ENCODE measurements around the gene SERPINI1. TPM values are rescaled to one million over a fixed set of nuclear protein-coding genes. Genes with fewer than 3 reads are reported as not detected.

The SERPINI1 gene
- total RNA-seq, 2 experiments from 2014 or later = 2.9 to 3.1 TPM

DNA sequence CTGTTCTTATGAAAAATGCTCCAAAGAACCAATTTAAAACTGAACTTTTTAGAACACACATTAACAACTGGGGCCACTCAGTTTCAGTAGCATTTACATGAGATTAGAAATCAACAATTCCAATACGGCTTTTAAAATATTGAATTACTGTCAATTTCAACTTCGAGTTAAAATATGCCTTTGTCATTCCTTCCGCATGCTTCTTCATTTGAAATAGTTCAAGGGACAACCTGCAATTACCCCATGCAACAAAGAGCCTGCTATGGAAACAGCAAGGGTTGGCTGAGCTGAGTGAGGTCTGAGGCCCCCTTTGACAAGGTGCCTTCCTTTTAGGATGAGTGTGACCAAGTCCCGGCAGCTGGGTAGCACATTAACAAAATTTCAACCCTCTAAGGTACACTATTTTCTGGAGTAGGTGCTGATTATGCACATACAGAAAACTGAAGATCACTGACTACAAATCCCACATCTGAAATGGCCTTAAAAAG lies 12.5 kb upstream of the SERPINI1 start:
- Mint-ChIP-seq H3K27me3 (no peaks in the 10 kb centered on the region), H3K36me3 (ENCODE audit: low read depth) (peaks cover 46% of the 10 kb centered on the region)

DNA sequence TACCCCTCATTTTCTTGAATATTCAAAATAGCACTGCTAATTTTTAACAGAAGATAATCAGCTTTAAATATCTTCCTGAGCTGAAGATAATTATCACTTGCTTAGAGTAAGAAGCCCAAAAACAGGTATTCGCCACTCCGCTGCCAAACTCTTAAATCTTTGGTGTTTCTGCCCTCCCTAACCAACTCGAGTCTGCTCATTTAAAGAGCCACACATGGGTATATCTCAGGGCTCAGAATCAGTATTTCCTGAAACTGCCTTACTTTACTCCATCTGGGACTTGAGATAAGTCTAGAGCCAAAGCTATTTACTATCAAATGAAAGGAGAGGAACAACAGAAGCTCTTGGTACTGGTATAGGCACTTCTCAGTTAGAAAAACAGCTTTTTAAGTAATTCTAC lies 11.6 kb upstream of the SERPINI1 start:
- ChIA-PET CTCF (interaction anchor here (1.2 kb wide), 1 partner anchor 39 kb away, joined by 5 read pairs; no protein-coding TSS in a partner anchor), POLR2A (no interaction called here)
- no peak overlapping the region for H3K27ac Mint-ChIP-seq
- H3K27me3 Mint-ChIP-seq = no peaks in the 10 kb centered on the region
- peaks cover 3% of the 10 kb centered on the region for H3K9me3 Mint-ChIP-seq
- no peak for DNase-seq
- no peak overlapping the region for H3K4me3 Mint-ChIP-seq
- H3K4me1 Mint-ChIP-seq = peaks cover 26% of the 10 kb centered on the region
- peaks cover 38% of the 10 kb centered on the region for H3K36me3 Mint-ChIP-seq (ENCODE audit: low read depth)

More for the DNA sequence above, 12.5 kb upstream of the SERPINI1 start:
- peaks cover 20% of the 10 kb centered on the region for H3K4me1 Mint-ChIP-seq
- ChIA-PET CTCF (interaction anchor here (1.2 kb wide), 1 partner anchor 38 kb away, joined by 5 read pairs; no protein-coding TSS in a partner anchor), POLR2A (no interaction called here)
- no peak overlapping the region for H3K27ac Mint-ChIP-seq
- H3K9me3 Mint-ChIP-seq = peaks cover 3% of the 10 kb centered on the region
- no peak for DNase-seq
- no peak overlapping the region for H3K4me3 Mint-ChIP-seq

DNA sequence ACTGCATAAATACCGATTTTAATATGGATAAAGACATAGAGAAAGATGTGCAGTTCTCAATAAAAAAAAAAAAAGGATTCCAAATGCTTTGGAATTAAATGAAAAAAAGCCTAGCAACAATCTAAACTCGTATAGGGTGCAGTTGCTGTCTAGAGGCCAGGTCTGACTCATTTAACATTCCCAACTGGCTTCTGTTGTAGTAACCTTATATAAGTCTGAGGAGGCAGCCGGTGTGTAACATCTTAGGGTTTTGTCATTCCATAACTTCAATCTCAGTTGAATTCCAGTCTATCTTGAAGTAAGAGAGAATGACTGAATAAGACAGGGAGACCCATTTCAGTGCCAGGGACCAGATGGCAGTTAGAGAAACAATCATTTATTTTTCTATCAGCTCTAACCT lies 7.3 kb upstream of the SERPINI1 start:
- CTCF ChIA-PET = no interaction called here
- POLR2A ChIA-PET = no interaction called here
- peaks cover 25% of the 10 kb centered on the region for H3K36me3 Mint-ChIP-seq (ENCODE audit: low read depth)
- H3K4me3 Mint-ChIP-seq = no peak overlapping the region
- no peak for DNase-seq
- H3K27me3 Mint-ChIP-seq = no peaks in the 10 kb centered on the region
- no peaks in the 10 kb centered on the region for H3K9me3 Mint-ChIP-seq
- no peak overlapping the region for H3K27ac Mint-ChIP-seq
- H3K4me1 Mint-ChIP-seq = peaks cover 37% of the 10 kb centered on the region

DNA sequence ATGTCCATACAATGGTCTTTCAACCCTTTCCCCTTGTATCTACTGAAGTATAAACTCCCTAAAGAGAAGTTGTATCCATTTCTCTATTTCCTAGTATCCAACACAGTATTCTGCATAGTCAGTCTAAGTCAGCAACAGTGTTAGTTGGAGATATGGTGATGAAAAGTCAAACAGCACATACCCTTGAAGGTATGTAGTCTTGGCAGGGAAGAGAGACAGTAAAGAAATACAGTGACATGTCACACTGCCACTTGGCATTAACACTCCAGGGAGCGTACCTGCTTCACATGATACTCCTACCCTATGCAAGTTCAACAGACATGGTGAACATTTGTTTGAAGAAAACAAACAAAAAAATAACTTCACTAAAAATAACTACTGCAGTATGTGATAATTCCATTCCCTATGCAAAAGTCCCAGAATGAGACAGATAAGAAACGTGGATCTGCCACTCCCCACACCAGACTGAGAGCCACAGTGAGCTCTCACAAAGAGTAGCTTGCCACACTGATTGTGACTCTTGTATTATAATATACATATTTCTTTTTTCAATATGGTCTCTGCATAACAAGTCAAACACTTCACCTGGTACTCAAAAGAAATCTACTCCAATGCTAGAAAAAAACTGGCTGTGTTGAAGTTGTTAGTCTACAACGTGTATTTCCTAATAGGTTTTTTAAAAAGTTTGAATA lies 6.7 kb upstream of the SERPINI1 start:
- H3K4me1 Mint-ChIP-seq = peaks cover 42% of the 10 kb centered on the region
- H3K9me3 Mint-ChIP-seq = no peaks in the 10 kb centered on the region
- CTCF ChIA-PET = no interaction called here
- peaks cover 23% of the 10 kb centered on the region for H3K36me3 Mint-ChIP-seq (ENCODE audit: low read depth)
- H3K4me3 Mint-ChIP-seq = no peak overlapping the region
- no peak for DNase-seq
- POLR2A ChIA-PET = no interaction called here
- no peak overlapping the region for H3K27ac Mint-ChIP-seq
- no peaks in the 10 kb centered on the region for H3K27me3 Mint-ChIP-seq

GRCh38 chr3:167729591-167729990 lies 5.9 kb upstream of the SERPINI1 start:
- Mint-ChIP-seq H3K4me1 (peaks cover 42% of the 10 kb centered on the region), H3K36me3 (ENCODE audit: low read depth) (peaks cover 21% of the 10 kb centered on the region), H3K4me3 (no peak overlapping the region), H3K27ac (no peak overlapping the region), H3K27me3 (no peaks in the 10 kb centered on the region), H3K9me3 (no peaks in the 10 kb centered on the region)
- CTCF ChIA-PET = interaction anchor here (0.7 kb wide), 1 partner anchor 11 kb away, joined by 3 read pairs; no protein-coding TSS in a partner anchor
- POLR2A ChIA-PET = no interaction called here
- DNase-seq = no peak

DNA sequence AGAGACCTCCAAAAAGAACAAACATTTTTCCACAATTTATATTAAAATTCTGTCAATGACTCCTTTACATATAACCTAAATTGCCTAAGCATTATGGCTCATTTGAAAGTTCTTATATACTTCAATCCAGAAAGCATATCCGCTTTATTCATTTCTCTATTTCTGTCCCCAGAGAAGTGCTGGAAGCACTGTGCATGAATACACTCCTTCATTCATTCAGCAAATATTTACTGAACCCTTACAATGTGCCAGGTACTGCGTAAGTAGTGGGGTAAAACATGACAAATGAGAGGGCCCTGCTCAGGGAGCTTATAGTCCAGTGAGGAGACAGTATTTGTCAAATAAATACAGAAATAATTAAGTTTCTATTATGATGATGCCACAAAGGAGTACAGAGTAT lies 4.1 kb upstream of the SERPINI1 start:
- no peaks in the 10 kb centered on the region for H3K27me3 Mint-ChIP-seq
- no peaks in the 10 kb centered on the region for H3K9me3 Mint-ChIP-seq
- no peak overlapping the region for H3K27ac Mint-ChIP-seq
- ChIA-PET POLR2A (no interaction called here), CTCF (no interaction called here)
- no peak overlapping the region for H3K4me3 Mint-ChIP-seq
- peaks cover 16% of the 10 kb centered on the region for H3K36me3 Mint-ChIP-seq (ENCODE audit: low read depth)
- no peak for DNase-seq
- H3K4me1 Mint-ChIP-seq = peaks cover 40% of the 10 kb centered on the region

DNA sequence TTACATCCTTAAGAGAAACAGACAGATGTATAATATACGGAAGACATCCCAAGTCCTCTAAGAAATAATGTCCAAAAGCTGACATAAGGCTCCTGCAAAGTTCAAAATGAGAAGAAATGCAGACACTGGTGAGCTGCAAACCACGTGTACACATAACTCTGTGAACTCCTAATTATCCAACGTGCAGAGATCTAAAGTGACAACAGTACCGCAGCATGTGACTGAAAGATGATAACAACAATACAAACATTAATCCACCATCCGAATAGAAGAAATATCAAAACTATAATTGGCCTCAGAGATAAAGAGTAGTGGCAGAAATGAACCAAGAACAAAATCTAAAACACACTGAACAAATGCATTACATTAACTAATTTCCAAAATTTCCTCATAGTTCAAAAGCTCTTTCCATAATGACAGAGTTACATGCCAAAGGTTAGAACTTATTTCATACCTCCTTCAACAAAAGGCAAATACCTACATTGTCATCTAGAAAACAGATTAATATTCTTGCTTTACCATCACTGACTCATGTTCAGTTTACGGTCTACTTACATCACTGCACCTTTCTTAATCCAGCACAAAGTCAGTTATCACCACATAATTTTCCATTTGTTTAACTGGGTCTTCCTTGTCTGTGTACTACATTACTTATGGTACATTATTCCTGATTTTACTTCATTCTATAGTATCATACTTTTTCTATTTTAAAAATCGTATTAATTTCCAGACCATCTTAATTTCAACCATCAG lies 3.0 kb upstream of the SERPINI1 start:
- H3K4me3 Mint-ChIP-seq = no peak overlapping the region
- CTCF ChIA-PET = no interaction called here
- H3K27me3 Mint-ChIP-seq = no peaks in the 10 kb centered on the region
- H3K4me1 Mint-ChIP-seq = peaks cover 33% of the 10 kb centered on the region
- peaks cover 16% of the 10 kb centered on the region for H3K36me3 Mint-ChIP-seq (ENCODE audit: low read depth)
- H3K9me3 Mint-ChIP-seq = no peaks in the 10 kb centered on the region
- POLR2A ChIA-PET = no interaction called here
- DNase-seq = no peak
- no peak overlapping the region for H3K27ac Mint-ChIP-seq

DNA sequence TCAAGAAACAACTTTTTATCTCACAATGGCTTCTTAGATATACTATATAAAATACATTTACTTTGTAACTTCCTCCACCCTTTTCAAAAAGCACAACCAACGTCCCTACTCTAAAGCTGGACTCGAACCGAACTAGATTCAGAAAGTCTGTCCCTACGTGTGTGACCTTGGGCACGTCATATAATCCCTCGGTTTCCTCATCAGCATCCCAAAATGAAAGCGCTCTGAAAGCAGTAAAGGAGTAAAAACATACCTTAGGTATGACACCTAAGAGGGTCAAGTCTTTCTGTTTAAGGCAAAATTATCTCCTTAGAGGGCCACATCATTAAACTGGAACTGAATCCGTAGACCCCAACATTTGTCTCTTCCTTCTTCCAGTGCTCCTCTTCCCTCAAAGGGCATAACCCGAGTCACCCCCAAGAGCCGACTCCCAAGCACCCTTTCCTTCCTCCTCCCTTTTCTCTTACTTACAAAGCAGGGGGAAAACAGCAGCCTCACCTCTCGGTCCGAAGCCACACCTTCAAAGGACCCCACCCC lies 1.5 kb upstream of the SERPINI1 start:
- Mint-ChIP-seq H3K36me3 (ENCODE audit: low read depth) (peaks cover 16% of the 10 kb centered on the region), H3K4me3 (no peak overlapping the region), H3K27ac (no peak overlapping the region), H3K27me3 (no peaks in the 10 kb centered on the region), H3K9me3 (no peaks in the 10 kb centered on the region), H3K4me1 (peaks cover 28% of the 10 kb centered on the region)
- ChIA-PET POLR2A (interaction anchor here (1.8 to 2.3 kb wide), 3 partner anchors 40 to 354 kb away, joined by 3 to 14 read pairs (median 7); partner anchors contain the start of gene ZBBX), CTCF (no interaction called here)
- peak; percentile 19 for DNase-seq

GRCh38 chr3:167734498-167735232 lies 856 bp upstream of the SERPINI1 start, which contains the start of gene PDCD10:
TSS of gene PDCD10 (minus strand) at chr3:167734892. CDS start at chr3:167720157, 14,735 bp downstream.
- ChIA-PET CTCF (interaction anchor here (1.0 to 1.8 kb wide), 6 partner anchors 37 to 354 kb away, joined by 3 to 10 read pairs (median 4); partner anchors contain the start of gene ZBBX), POLR2A (interaction anchor here (0.8 to 2.3 kb wide), 5 partner anchors 10 to 355 kb away, joined by 3 to 14 read pairs (median 7); partner anchors contain the start of gene ZBBX)
- DNase-seq = peak; percentile 98
- Mint-ChIP-seq H3K27ac (no peak within 1 kb of the TSS), H3K4me3 (no peak within 1 kb of the TSS), H3K9me3 (no peaks in the 10 kb centered on the region), H3K27me3 (no peaks in the 10 kb centered on the region), H3K36me3 (ENCODE audit: low read depth) (peaks cover 16% of the 10 kb centered on the region), H3K4me1 (peaks cover 26% of the 10 kb centered on the region)

GRCh38 chr3:167736264-167736787 lies 805 bp downstream of the SERPINI1 start:
- no peak for DNase-seq
- Mint-ChIP-seq H3K4me3 (no peak overlapping the region), H3K9me3 (no peaks in the 10 kb centered on the region), H3K27me3 (no peaks in the 10 kb centered on the region), H3K27ac (no peak overlapping the region), H3K36me3 (ENCODE audit: low read depth) (peaks cover 16% of the 10 kb centered on the region), H3K4me1 (peaks cover 26% of the 10 kb centered on the region)
- POLR2A ChIA-PET = interaction anchor here (1.8 to 2.3 kb wide), 3 partner anchors 8 to 45 kb away, joined by 7 to 14 read pairs (median 8); no protein-coding TSS in a partner anchor
- CTCF ChIA-PET = interaction anchor here (1.1 to 1.9 kb wide), 6 partner anchors 12 to 141 kb away, joined by 3 to 10 read pairs (median 4); no protein-coding TSS in a partner anchor

- Mint-ChIP-seq H3K36me3 (ENCODE audit: low read depth) (peaks cover 9% of the 10 kb centered on the region), H3K4me1 (peaks cover 19% of the 10 kb centered on the region), H3K27ac (no peak overlapping the region), H3K9me3 (no peaks in the 10 kb centered on the region), H3K4me3 (no peak overlapping the region), H3K27me3 (no peaks in the 10 kb centered on the region)
- ChIA-PET CTCF (interaction anchor here (0.9 to 1.9 kb wide), 3 partner anchors 11 to 356 kb away, joined by 4 to 10 read pairs (median 4); no protein-coding TSS in a partner anchor), POLR2A (no interaction called here)
- DNase-seq = no peak
Measured at GRCh38 chr3:167736997-167737396, 1.5 kb downstream of the SERPINI1 start.

GRCh38 chr3:167738037-167738436 lies 2.5 kb downstream of the SERPINI1 start:
- Mint-ChIP-seq H3K27ac (no peak overlapping the region), H3K9me3 (no peaks in the 10 kb centered on the region), H3K4me1 (peaks cover 9% of the 10 kb centered on the region), H3K36me3 (ENCODE audit: low read depth) (no peaks in the 10 kb centered on the region), H3K4me3 (no peak overlapping the region), H3K27me3 (no peaks in the 10 kb centered on the region)
- DNase-seq = no peak
- ChIA-PET POLR2A (no interaction called here), CTCF (no interaction called here)

Data from activated CD4-positive, alpha-beta memory T cell treated with anti-CD3 and anti-CD28 coated beads, Interleukin-2, amount 10 ng/mL, durations not matched to agents 7 days and 5 days (primary cell).